ENCODE measurements around the gene ST14.

Gene ST14

DNA sequence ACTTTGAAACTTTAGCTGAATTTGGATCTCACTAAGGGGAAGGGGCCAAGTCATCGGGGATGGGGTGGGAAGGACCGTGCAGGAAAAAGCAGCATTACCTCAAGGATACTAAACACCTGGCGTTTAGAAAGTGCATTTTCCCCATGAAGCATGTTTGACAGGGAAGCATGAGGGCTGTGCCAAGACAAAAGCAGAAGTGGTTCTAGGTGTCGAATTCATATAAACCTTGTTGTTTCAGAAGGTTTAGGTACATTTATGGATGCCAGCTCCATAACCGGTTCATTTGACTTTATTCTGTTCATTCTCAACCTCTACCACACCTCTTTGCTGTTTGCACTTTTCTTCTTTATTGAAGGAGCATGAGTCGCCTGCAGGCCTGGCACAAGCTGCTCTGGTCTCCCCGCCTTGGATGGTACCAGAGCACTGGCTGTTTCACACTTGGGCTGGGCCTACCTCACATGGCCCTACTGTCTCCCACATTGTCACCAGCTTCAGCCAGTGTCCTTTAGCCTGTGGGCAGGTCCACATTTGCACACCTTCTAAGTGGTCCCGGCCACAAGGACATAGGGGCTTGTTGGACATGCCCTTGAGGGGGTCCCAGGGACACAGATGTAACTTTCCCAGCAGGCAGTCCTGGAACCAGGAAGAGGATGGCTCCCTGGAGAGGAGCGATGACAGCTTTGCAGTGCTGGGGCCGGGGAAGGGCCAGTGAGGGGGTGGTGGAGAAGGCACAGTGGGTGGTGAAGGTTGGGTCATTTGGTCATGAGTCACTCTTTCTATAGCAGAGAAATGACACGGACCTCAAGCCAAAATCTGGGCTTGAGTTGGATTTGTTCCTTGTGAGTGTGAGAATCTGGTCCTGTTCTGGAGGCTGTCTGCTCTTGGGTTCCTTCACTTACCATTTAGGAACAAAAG is 3.2 kb upstream of the ST14 start:
- Histone ChIP-seq H3K4me1 (ENCODE audit: control insufficient read depth, insufficient read depth, low read length) (no peaks in the 10 kb centered on the region), H3K9me3 (ENCODE audit: control insufficient read depth, insufficient read depth, low read depth, low read length) (no peaks in the 10 kb centered on the region), H3K27ac (ENCODE audit: extremely low read depth, low read depth, low read length) (no peak overlapping the region), H3K4me3 (ENCODE audit: low read depth, low read length) (no peak overlapping the region), H3K36me3 (ENCODE audit: control insufficient read depth in 2 of 2, insufficient read depth in 1 of 2, low read length in 2 of 2) (no peaks in the 10 kb centered on the region)
- TF ChIP-seq GLIS2 (tag by site-specific recombination; IDR thresholded peaks at IDR 0.05) = peak; percentile 55
- no peak for TF ChIP-seq ZNF202 (tag by site-specific recombination; IDR thresholded peaks at IDR 0.05; ENCODE audit: borderline replicate concordance)
- no peak for TF ChIP-seq ZNF350 (tag by site-specific recombination; IDR thresholded peaks at IDR 0.05)
- TF ChIP-seq EGR2 (tag by site-specific recombination; IDR thresholded peaks at IDR 0.05; ENCODE audit: low read depth) = peak; percentile 48; the same call in 1 of the 2 replicates
- TF ChIP-seq ZFHX2 (tag by site-specific recombination; conservative IDR thresholded peaks at IDR 0.05) = peak; percentile 70; the same call in 1 of the 2 replicates
- TF ChIP-seq, protein P1, sequence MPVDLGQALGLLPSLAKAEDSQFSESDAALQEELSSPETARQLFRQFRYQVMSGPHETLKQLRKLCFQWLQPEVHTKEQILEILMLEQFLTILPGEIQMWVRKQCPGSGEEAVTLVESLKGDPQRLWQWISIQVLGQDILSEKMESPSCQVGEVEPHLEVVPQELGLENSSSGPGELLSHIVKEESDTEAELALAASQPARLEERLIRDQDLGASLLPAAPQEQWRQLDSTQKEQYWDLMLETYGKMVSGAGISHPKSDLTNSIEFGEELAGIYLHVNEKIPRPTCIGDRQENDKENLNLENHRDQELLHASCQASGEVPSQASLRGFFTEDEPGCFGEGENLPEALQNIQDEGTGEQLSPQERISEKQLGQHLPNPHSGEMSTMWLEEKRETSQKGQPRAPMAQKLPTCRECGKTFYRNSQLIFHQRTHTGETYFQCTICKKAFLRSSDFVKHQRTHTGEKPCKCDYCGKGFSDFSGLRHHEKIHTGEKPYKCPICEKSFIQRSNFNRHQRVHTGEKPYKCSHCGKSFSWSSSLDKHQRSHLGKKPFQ (tag by site-specific recombination; IDR thresholded peaks at IDR 0.05) = no peak
- TF ChIP-seq, protein P2, sequence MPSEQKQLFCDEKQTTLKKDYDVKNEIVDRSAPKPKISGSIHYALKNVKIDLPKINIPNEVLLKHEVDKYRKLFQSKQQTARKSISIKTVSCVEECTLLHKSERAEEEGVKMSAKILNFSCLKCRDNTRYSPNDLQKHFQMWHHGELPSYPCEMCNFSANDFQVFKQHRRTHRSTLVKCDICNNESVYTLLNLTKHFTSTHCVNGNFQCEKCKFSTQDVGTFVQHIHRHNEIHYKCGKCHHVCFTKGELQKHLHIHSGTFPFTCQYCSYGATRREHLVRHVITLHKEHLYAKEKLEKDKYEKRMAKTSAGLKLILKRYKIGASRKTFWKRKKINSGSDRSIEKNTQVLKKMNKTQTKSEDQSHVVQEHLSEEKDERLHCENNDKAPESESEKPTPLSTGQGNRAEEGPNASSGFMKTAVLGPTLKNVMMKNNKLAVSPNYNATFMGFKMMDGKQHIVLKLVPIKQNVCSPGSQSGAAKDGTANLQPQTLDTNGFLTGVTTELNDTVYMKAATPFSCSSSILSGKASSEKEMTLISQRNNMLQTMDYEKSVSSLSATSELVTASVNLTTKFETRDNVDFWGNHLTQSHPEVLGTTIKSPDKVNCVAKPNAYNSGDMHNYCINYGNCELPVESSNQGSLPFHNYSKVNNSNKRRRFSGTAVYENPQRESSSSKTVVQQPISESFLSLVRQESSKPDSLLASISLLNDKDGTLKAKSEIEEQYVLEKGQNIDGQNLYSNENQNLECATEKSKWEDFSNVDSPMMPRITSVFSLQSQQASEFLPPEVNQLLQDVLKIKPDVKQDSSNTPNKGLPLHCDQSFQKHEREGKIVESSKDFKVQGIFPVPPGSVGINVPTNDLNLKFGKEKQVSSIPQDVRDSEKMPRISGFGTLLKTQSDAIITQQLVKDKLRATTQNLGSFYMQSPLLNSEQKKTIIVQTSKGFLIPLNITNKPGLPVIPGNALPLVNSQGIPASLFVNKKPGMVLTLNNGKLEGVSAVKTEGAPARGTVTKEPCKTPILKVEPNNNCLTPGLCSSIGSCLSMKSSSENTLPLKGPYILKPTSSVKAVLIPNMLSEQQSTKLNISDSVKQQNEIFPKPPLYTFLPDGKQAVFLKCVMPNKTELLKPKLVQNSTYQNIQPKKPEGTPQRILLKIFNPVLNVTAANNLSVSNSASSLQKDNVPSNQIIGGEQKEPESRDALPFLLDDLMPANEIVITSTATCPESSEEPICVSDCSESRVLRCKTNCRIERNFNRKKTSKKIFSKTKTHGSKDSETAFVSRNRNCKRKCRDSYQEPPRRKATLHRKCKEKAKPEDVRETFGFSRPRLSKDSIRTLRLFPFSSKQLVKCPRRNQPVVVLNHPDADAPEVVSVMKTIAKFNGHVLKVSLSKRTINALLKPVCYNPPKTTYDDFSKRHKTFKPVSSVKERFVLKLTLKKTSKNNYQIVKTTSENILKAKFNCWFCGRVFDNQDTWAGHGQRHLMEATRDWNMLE (tag by site-specific recombination; conservative IDR thresholded peaks at IDR 0.05; ENCODE audit: low read depth) = no peak
- peak; percentile 85 for TF ChIP-seq ZIC2 (tag by site-specific recombination; IDR thresholded peaks at IDR 0.05)
- no peak for TF ChIP-seq ZBTB7A (tag by site-specific recombination; IDR thresholded peaks at IDR 0.05; ENCODE audit: low read depth)
- no peak for TF ChIP-seq ZNF571 (tag by site-specific recombination; IDR thresholded peaks at IDR 0.05)
- no peak for TF ChIP-seq ZNF830 (tag by site-specific recombination; IDR thresholded peaks at IDR 0.05; ENCODE audit: low read depth)
- TF ChIP-seq KLF16 (tag by site-specific recombination; IDR thresholded peaks at IDR 0.05) = no peak
- TF ChIP-seq ZNF221 (tag by site-specific recombination; IDR thresholded peaks at IDR 0.05; ENCODE audit: borderline replicate concordance) = no peak
- no peak for TF ChIP-seq ZNF560 (tag by site-specific recombination; IDR thresholded peaks at IDR 0.05; ENCODE audit: borderline replicate concordance)
- 0 out of 2 replicates have a peak, but pooled peaks have one; percentile 14 for TF ChIP-seq GFI1B (tag by site-specific recombination; IDR thresholded peaks at IDR 0.05)
- peak; percentile 84 for TF ChIP-seq GLIS1 (tag by site-specific recombination; IDR thresholded peaks at IDR 0.05)
- TF ChIP-seq KLF10 (tag by site-specific recombination; IDR thresholded peaks at IDR 0.05) = no peak
- no peak for TF ChIP-seq SP7 (tag by site-specific recombination; IDR thresholded peaks at IDR 0.05)
- TF ChIP-seq ZNF658 (tag by site-specific recombination; IDR thresholded peaks at IDR 0.05) = no peak
- TF ChIP-seq, protein P3, sequence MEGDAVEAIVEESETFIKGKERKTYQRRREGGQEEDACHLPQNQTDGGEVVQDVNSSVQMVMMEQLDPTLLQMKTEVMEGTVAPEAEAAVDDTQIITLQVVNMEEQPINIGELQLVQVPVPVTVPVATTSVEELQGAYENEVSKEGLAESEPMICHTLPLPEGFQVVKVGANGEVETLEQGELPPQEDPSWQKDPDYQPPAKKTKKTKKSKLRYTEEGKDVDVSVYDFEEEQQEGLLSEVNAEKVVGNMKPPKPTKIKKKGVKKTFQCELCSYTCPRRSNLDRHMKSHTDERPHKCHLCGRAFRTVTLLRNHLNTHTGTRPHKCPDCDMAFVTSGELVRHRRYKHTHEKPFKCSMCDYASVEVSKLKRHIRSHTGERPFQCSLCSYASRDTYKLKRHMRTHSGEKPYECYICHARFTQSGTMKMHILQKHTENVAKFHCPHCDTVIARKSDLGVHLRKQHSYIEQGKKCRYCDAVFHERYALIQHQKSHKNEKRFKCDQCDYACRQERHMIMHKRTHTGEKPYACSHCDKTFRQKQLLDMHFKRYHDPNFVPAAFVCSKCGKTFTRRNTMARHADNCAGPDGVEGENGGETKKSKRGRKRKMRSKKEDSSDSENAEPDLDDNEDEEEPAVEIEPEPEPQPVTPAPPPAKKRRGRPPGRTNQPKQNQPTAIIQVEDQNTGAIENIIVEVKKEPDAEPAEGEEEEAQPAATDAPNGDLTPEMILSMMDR (tag by site-specific recombination; IDR thresholded peaks at IDR 0.05) = no peak
- TF ChIP-seq ZSCAN30 (tag by site-specific recombination; IDR thresholded peaks at IDR 0.05) = no peak
- no peak for TF ChIP-seq ZBTB21 (tag by site-specific recombination; IDR thresholded peaks at IDR 0.05)
- POLR2A ChIA-PET = interaction anchor here (0.6 kb wide), 1 partner anchor 10 kb away, joined by 6 read pairs; no protein-coding TSS in a partner anchor
- CTCF ChIA-PET = interaction anchor here (0.6 to 1.0 kb wide), 2 partner anchors 10 to 289 kb away, joined by 3 to 5 read pairs; no protein-coding TSS in a partner anchor
